HL-60 (cell line): Measurements from ENCODE around the gene CAMKMT.

Experiments used
- DNase-seq, 2 experiments: peaks; one replicate each; pipeline ENCODE4 v3.0.0-alpha.2; 2010 to 2020; ENCODE audit warnings: low read depth in 1 of 2, low spot score in 1 of 2
- H3K27ac ChIP-seq: fragments of 250-450 bp; sonication (Bioruptor Pico); replicated peaks from 2 replicates; pipeline ENCODE4 v1.5.1; 2020; ENCODE audit warnings: mild to moderate bottlenecking, moderate library complexity
- H3K27me3 ChIP-seq: fragments of 250-450 bp; sonication (Bioruptor Pico); 2 replicates; pipeline ENCODE4 v1.5.1; 2021; ENCODE audit warnings: mild to moderate bottlenecking, moderate library complexity; ENCODE audit not compliant: insufficient read depth, poor library complexity, severe bottlenecking
- H3K4me3 ChIP-seq: replicated peaks from 2 replicates; pipeline ENCODE4 v1.5.1; 2011; ENCODE audit warnings: mild to moderate bottlenecking, control low read depth, low read length; ENCODE audit not compliant: insufficient read depth
- CTCF ChIP-seq: IDR thresholded peaks from one replicate; pipeline ENCODE4 v1.5.1; 2011; ENCODE audit warnings: low read length, control low read depth, inconsistent platforms; ENCODE audit not compliant: insufficient read depth
- GABPA ChIP-seq: IDR thresholded peaks from 2 replicates; pipeline ENCODE4 v1.6.1; 2012; ENCODE audit warnings: low read depth
- POLR2AphosphoS5 ChIP-seq: IDR thresholded peaks from 2 replicates; pipeline ENCODE4 v1.6.1; 2012; ENCODE audit warnings: low read depth
- SPI1 ChIP-seq: IDR thresholded peaks from 2 replicates; pipeline ENCODE4 v1.6.1; 2012; ENCODE audit warnings: low read depth, mild to moderate bottlenecking, borderline replicate concordance
- TF ChIP-seq, protein P1 (sequence below): IDR thresholded peaks from 2 replicates; pipeline ENCODE4 v1.6.1; 2012; ENCODE audit warnings: low read depth; ENCODE audit not compliant: insufficient replicate concordance

CAMKMT gene

DNA sequence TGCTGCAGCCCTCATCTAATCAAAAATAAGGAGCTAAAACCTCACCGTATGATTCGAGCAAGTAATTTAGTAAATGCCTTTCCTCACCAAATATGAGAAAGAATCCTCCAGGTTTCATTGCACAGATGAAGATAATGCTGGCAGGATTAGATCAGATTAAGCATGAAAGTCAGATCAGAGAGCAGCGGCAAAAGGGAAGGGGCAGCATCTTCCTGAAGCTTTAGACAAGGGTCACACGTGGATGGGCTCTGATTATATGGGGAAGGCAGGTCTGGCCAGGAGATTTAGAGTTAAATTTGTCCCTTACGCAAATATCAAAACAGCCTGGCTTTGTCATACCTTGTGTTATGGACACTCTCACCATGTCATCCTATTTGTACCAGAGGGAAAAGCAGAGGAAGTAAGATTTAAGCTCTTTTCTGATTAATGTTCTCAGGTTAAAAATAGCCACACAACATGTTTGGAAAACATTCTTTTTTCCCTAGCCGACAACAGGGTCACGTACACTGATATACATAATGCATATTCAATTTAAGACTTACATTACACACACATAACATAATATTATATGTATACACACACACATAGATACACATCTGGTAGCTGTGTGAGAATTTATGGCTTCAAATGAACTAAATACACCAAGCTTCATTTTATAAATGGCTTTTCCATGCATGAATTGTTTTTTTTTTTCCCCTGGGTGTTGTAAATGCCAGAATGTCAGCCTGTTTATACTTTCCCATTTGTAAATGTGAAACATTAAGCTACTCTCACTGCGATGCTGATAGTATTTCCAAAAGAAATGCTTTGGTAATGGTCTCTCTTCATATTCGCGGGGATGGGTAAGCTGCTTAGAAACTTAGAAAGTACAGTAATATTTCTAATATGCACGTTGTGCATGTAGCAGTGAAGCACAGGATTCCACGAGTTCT is 383.5 kb downstream of the CAMKMT start:
- Histone ChIP-seq H3K27ac (no peak overlapping the region), H3K4me3 (no peak overlapping the region), H3K27me3 (no peaks in the 10 kb centered on the region)
- TF ChIP-seq POLR2AphosphoS5: no peak
- no peak for TF ChIP-seq GABPA
- no peak for TF ChIP-seq CTCF
- DNase-seq: no peak

DNA sequence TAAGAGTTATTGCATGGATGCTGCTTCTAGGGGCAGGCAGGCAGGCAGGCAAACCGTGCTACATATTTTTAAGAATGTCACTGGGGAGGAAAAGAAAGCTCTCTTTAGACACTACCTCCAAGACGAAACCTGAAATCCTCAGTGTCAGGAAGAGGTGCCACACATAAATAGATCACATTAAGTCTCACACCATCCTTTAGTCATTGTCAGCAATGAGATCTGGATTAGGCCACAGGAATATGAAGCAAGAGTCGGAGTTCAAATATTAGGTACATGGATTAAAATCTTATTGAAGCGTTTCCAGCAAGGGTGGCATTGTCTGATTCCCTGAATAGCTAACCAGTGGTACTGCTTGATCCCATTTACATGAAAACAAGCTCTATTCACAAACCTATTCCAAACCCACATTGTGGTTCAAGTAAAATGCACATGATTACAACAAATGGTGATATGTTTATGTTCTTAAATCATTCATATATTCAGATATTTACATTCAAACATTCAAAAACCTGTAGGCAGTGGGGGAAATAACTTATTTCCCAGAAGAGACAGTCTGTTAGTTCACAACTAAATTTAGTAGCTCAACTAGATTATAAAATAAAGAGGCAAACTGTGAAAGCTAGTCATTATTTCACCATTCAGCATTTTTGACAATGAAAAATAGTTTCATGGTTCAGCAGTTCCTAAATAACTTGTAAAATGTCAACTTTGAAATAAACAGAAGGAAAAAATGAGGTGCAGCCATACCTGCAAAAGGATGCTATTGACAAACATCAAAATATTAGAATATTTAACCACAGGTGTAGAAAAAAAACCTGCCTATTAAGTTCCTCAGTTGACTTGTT is 384.4 kb downstream of the CAMKMT start:
- TF ChIP-seq POLR2AphosphoS5 (no peak), SPI1 (no peak), GABPA (no peak), CTCF (no peak)
- TF ChIP-seq, protein P1, sequence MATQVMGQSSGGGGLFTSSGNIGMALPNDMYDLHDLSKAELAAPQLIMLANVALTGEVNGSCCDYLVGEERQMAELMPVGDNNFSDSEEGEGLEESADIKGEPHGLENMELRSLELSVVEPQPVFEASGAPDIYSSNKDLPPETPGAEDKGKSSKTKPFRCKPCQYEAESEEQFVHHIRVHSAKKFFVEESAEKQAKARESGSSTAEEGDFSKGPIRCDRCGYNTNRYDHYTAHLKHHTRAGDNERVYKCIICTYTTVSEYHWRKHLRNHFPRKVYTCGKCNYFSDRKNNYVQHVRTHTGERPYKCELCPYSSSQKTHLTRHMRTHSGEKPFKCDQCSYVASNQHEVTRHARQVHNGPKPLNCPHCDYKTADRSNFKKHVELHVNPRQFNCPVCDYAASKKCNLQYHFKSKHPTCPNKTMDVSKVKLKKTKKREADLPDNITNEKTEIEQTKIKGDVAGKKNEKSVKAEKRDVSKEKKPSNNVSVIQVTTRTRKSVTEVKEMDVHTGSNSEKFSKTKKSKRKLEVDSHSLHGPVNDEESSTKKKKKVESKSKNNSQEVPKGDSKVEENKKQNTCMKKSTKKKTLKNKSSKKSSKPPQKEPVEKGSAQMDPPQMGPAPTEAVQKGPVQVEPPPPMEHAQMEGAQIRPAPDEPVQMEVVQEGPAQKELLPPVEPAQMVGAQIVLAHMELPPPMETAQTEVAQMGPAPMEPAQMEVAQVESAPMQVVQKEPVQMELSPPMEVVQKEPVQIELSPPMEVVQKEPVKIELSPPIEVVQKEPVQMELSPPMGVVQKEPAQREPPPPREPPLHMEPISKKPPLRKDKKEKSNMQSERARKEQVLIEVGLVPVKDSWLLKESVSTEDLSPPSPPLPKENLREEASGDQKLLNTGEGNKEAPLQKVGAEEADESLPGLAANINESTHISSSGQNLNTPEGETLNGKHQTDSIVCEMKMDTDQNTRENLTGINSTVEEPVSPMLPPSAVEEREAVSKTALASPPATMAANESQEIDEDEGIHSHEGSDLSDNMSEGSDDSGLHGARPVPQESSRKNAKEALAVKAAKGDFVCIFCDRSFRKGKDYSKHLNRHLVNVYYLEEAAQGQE: no peak
- Histone ChIP-seq H3K27ac (no peak overlapping the region), H3K4me3 (no peak overlapping the region)

GRCh38 chr2:44746856-44747615 is 385.3 kb downstream of the CAMKMT start:
- Histone ChIP-seq H3K4me3 (no peak overlapping the region), H3K27me3 (peaks cover 2% of the 10 kb centered on the region), H3K27ac (no peak overlapping the region)
- TF ChIP-seq CTCF (no peak), SPI1 (no peak), GABPA (no peak), POLR2AphosphoS5 (no peak)
- TF ChIP-seq, protein P1: no peak
- no peak for DNase-seq

More for the DNA sequence above, 384.4 kb downstream of the CAMKMT start:
- no peak for DNase-seq
- H3K27me3 ChIP-seq: no peaks in the 10 kb centered on the region
